HepG2 (cell line): ENCODE measurements around the gene EPC1. TPM values are rescaled to one million over a fixed set of nuclear protein-coding genes. Genes with fewer than 3 reads are reported as not detected.

ENCODE experiments used
- ATAC-seq: fragments of 200-7000 bp; cut with Tn5 transposase; 3 replicates; pipeline ENCODE4 v1.9.1; 2020; ENCODE audit warnings: mild to moderate bottlenecking, moderate library complexity
- BruUV-seq: library from RNA; stranded (reverse); fragments of 400-500 nt; replicated peaks from 2 replicates; lab custom pipeline; 2021; lab: Mats Ljungman, UMichigan
- CTCF ChIA-PET: fragments of 300-600 bp; formaldehyde crosslinking; extraction: SDS; loops from one replicate; lab custom pipeline; 2021; ENCODE audit warnings: low total read pairs, inconsistent platforms, low intra/inter-chr PET ratio; lab: Yijun Ruan, JAX
- POLR2A ChIA-PET: fragments of 350-600 bp; sonication (Branson Sonifier 250); formaldehyde crosslinking; loops from one replicate; lab custom pipeline; 2020; ENCODE audit warnings: antibody characterized with exemption, inconsistent platforms; lab: Yijun Ruan, JAX
- DNase-seq: peaks from one replicate; pipeline ENCODE4 v3.0.0-alpha.2; 2015; ENCODE audit warnings: low spot score
- FAIRE-seq: peaks from 3 replicates; lab custom pipeline; 2011; peaks lifted over from hg19 to GRCh38; lab: Jason Lieb, UNC
- H2AFZ ChIP-seq: one replicate; pipeline ENCODE4 v1.6.1; 2011; ENCODE audit warnings: low read length, inconsistent platforms
- H3K27ac ChIP-seq: fragments of 300-600 bp; 3 replicates; pipeline ENCODE4 v1.8.0; 2011; ENCODE audit warnings: mixed run types, mild to moderate bottlenecking, mixed read lengths, low read length, inconsistent platforms; ENCODE audit not compliant: insufficient read depth; ENCODE audit errors: extremely low read length
- H3K27me3 ChIP-seq, 2 experiments: fragments of 200-600 bp in 1 of 2; 2 replicates in 1 of 2; 3 replicates in 1 of 2; pipeline versions ENCODE4 v1.6.0 to v1.8.0; 2011; ENCODE audit warnings: low read length in 2 of 2, mild to moderate bottlenecking in 2 of 2, moderate library complexity in 2 of 2, inconsistent platforms in 1 of 2; ENCODE audit not compliant: insufficient read depth in 2 of 2, control insufficient read depth in 1 of 2
- H3K36me3 ChIP-seq, 2 experiments: fragments of 200-600 bp in 1 of 2; replicated peaks in 1 of 2; 2 replicates in 1 of 2; 3 replicates in 1 of 2; pipeline versions ENCODE4 v1.5.1 to v1.8.0; 2011; ENCODE audit warnings: low read length in 2 of 2, inconsistent platforms in 1 of 2; ENCODE audit not compliant: insufficient read depth in 2 of 2, control insufficient read depth in 1 of 2
- H3K4me1 ChIP-seq: 2 replicates; pipeline ENCODE4 v1.5.1; 2012; ENCODE audit warnings: low read length, inconsistent platforms; ENCODE audit not compliant: insufficient read depth
- H3K4me2 ChIP-seq: 2 replicates; pipeline ENCODE4 v1.6.0; 2011; ENCODE audit warnings: low read depth, low read length, inconsistent platforms
- H3K4me3 ChIP-seq, 3 experiments: fragments of 200-600 bp in 1 of 3; sonication (generic), shearing (Covaris generic) in 1 of 3; replicated peaks in 1 of 3; 2 replicates each; pipeline ENCODE4 v1.5.1; 2011 to 2016; ENCODE audit warnings: low read length in 3 of 3, inconsistent platforms in 2 of 3, low read depth in 2 of 3, mild to moderate bottlenecking in 2 of 3, control low read depth in 1 of 3, mixed read lengths in 1 of 3; ENCODE audit not compliant: insufficient read depth in 1 of 3
- H3K79me2 ChIP-seq: one replicate; pipeline ENCODE4 v1.6.1; 2011; ENCODE audit warnings: low read length, inconsistent platforms; ENCODE audit not compliant: insufficient read depth
- H3K9ac ChIP-seq: 2 replicates; pipeline ENCODE4 v1.6.0; 2011; ENCODE audit warnings: mild to moderate bottlenecking, low read depth, low read length, inconsistent platforms; ENCODE audit not compliant: insufficient read depth
- H3K9me3 ChIP-seq: 2 replicates; pipeline ENCODE4 v1.5.1; 2012; ENCODE audit warnings: mild to moderate bottlenecking, low read length
- H4K20me1 ChIP-seq: 2 replicates; pipeline ENCODE4 v1.6.0; 2011; ENCODE audit warnings: inconsistent platforms, mild to moderate bottlenecking, low read length, moderate library complexity; ENCODE audit not compliant: insufficient read depth
- AHR ChIP-seq: IDR thresholded peaks from 2 replicates; pipeline ENCODE4 v1.6.1; 2018; ENCODE audit warnings: missing genetic modification reagents, missing compliant biosample characterization
- DNMT1 ChIP-seq: sonication (generic); formaldehyde crosslinking; IDR thresholded peaks from 2 replicates; pipeline ENCODE4 v1.5.1; 2020; ENCODE audit warnings: mild to moderate bottlenecking, missing genetic modification reagents
- GATAD1 ChIP-seq: IDR thresholded peaks from 2 replicates; pipeline ENCODE4 v1.6.1; 2016; ENCODE audit warnings: missing genetic modification reagents, missing compliant biosample characterization
- HNF4A ChIP-seq: sonication (generic); formaldehyde crosslinking; IDR thresholded peaks from 2 replicates; pipeline ENCODE4 v1.4.0; 2020; ENCODE audit warnings: missing genetic modification reagents
- JUN ChIP-seq: sonication (generic); formaldehyde crosslinking; IDR thresholded peaks from 2 replicates; pipeline ENCODE4 v1.4.0; 2020; ENCODE audit warnings: mild to moderate bottlenecking, missing genetic modification reagents
- MAFK ChIP-seq, 2 experiments: IDR thresholded peaks in 1 of 2; conservative IDR thresholded peaks in 1 of 2; 2 replicates each; pipeline ENCODE4 v1.6.1; 2011; ENCODE audit warnings: improper control_type of control experiment in 2 of 2, low read length in 2 of 2
- MIXL1 ChIP-seq: IDR thresholded peaks from 2 replicates; pipeline ENCODE4 v1.6.1; 2016
- PBX3 ChIP-seq: sonication (generic); formaldehyde crosslinking; IDR thresholded peaks from 2 replicates; pipeline ENCODE4 v1.8.1; 2023; ENCODE audit warnings: missing genetic modification reagents, inconsistent platforms, borderline replicate concordance
- POLR2AphosphoS2 ChIP-seq: IDR thresholded peaks from 2 replicates; pipeline ENCODE4 v1.6.1; 2011; ENCODE audit warnings: low read depth, low read length, improper control_type of control experiment
- RNF2 ChIP-seq: fragments of 450-650 bp; conservative IDR thresholded peaks from 2 replicates; pipeline ENCODE4 v1.6.1; 2016; ENCODE audit warnings: low read depth
- TEAD3 ChIP-seq: optimal IDR thresholded peaks from 2 replicates; pipeline ENCODE3; 2016; ENCODE audit warnings: borderline replicate concordance
- ZBTB46 ChIP-seq: sonication (generic); formaldehyde crosslinking; IDR thresholded peaks from 2 replicates; pipeline ENCODE4 v1.4.0; 2020; ENCODE audit warnings: mild to moderate bottlenecking, missing genetic modification reagents, borderline replicate concordance
- ZEB1 ChIP-seq: IDR thresholded peaks from 2 replicates; pipeline ENCODE4 v1.6.1; 2012; ENCODE audit warnings: mild to moderate bottlenecking, low read depth, inconsistent platforms; ENCODE audit not compliant: insufficient replicate concordance
- ZNF234 ChIP-seq: sonication (generic); formaldehyde crosslinking; conservative IDR thresholded peaks from 2 replicates; pipeline ENCODE4 v1.5.1; 2020; ENCODE audit warnings: mild to moderate bottlenecking, missing genetic modification reagents
- ZNF44 ChIP-seq: sonication (generic); formaldehyde crosslinking; IDR thresholded peaks from 2 replicates; pipeline ENCODE4 v1.5.1; 2020; ENCODE audit warnings: mild to moderate bottlenecking, missing genetic modification reagents
- ZNF546 ChIP-seq: sonication (generic); formaldehyde crosslinking; conservative IDR thresholded peaks from 2 replicates; pipeline ENCODE4 v1.8.1; 2023; ENCODE audit warnings: mild to moderate bottlenecking, missing genetic modification reagents
- ZNF746 ChIP-seq: sonication (generic); formaldehyde crosslinking; IDR thresholded peaks from 2 replicates; pipeline ENCODE4 v1.8.0; 2022; ENCODE audit warnings: mild to moderate bottlenecking, missing genetic modification reagents
- ZNF747 ChIP-seq: sonication (generic); formaldehyde crosslinking; IDR thresholded peaks from 2 replicates; pipeline ENCODE4 v1.8.1; 2023; ENCODE audit warnings: missing genetic modification reagents, mild to moderate bottlenecking, borderline replicate concordance
- WGBS: methylation state at CpG from one replicate; pipeline ENCODE4 v1.1.6; 2017; ENCODE audit warnings: low lambda C conversion rate; 5-methylcytosine and 5-hydroxymethylcytosine counted together
- in situ Hi-C: cut with HindIII; loops from 2 replicates; pipeline ENCODE4 v1.10.0; 2017; ENCODE audit warnings: low pct_unique_long_range_greater_than_20kb; ENCODE audit not compliant: extremely low pct_ligation_motif_present
- intact Hi-C: fragments of 100-400 bp; cut with micrococcal nuclease; formaldehyde crosslinking; loops from one replicate; pipeline ENCODE4 v1.10.0; 2022; ENCODE audit not compliant: unreplicated experiment
- polyA plus RNA-seq, 8 experiments: library from polyadenylated mRNA; depleted of rRNA in 3 of 8; stranded (reverse) in 7 of 8; unstranded in 1 of 8; fragments of >200 nt; fragmentation: Illumina TruSeq in 4 of 8; extraction: Trizol in 4 of 8; gene quantifications; 2 replicates each; pipeline versions ENCODE4 v1.2.1 to v1.2.3, GENCODE V29; 2011 to 2016; ENCODE audit warnings: low read depth in 4 of 8, missing spikeins in 1 of 8, mixed read lengths in 1 of 8; ENCODE audit not compliant: insufficient read depth in 1 of 8
- total RNA-seq, 5 experiments: library from RNA; depleted of rRNA; stranded (reverse); fragments of >200 nt; fragmentation: Illumina TruSeq; extraction: Trizol; gene quantifications; 2 replicates each; pipeline ENCODE4 v1.2.3, GENCODE V29; 2016; ENCODE audit warnings: low read depth in 1 of 5

Gene EPC1
- total and polyA plus RNA-seq, 2 of the 13 experiments (the other 11 are each of a cell fraction or from before 2014, with no cell fraction given) = 28.7 to 44.2 TPM

GRCh38 chr10:32239769-32240168 lies 107.2 kb downstream of the EPC1 start:
- Histone ChIP-seq H2AFZ (no peak overlapping the region), H3K4me2 (no peak overlapping the region), H3K27me3 (0 out of 5 replicates have a peak, but pooled peaks cover 0 to 4% of the 10 kb centered on the region in 2 experiments), H3K79me2 (no peaks in the 10 kb centered on the region), H3K4me3 (no peak overlapping the region), H3K4me1 (no peaks in the 10 kb centered on the region), H4K20me1 (no peaks in the 10 kb centered on the region), H3K36me3 (no peaks in the 10 kb centered on the region), H3K9me3 (no peaks in the 10 kb centered on the region), H3K9ac (no peak overlapping the region), H3K27ac (no peak overlapping the region)
- in situ Hi-C loops (no loop called here), intact Hi-C loops (no loop called here)
- no peak for ATAC-seq
- no peak for TF ChIP-seq AHR (CRISPR knock-in tag)
- no peak for TF ChIP-seq ZNF44 (CRISPR knock-in tag)
- no peak for TF ChIP-seq ZNF234 (CRISPR knock-in tag)
- TF ChIP-seq POLR2AphosphoS2 = no peak
- CTCF ChIA-PET = no interaction called here
- POLR2A ChIA-PET = no interaction called here
- DNase-seq = no peak
- no TSS peak for BruUV-seq
- no peak for FAIRE-seq

GRCh38 chr10:32237644-32238345 lies 109.2 kb downstream of the EPC1 start:
- Histone ChIP-seq H3K27me3 (0 out of 5 replicates have a peak, but pooled peaks cover 0 to 3% of the 10 kb centered on the region in 2 experiments), H3K9me3 (no peaks in the 10 kb centered on the region), H3K4me3 (no peak overlapping the region), H4K20me1 (no peaks in the 10 kb centered on the region), H3K36me3 (no peaks in the 10 kb centered on the region), H3K9ac (no peak overlapping the region), H2AFZ (no peak overlapping the region), H3K4me2 (no peak overlapping the region), H3K4me1 (no peaks in the 10 kb centered on the region), H3K27ac (no peak overlapping the region), H3K79me2 (no peaks in the 10 kb centered on the region)
- in situ Hi-C loops = no loop called here
- WGBS = 27% methylated on average over 3 of the region's 3 CpGs
- intact Hi-C loops = no loop called here
- ATAC-seq = no peak
- no TSS peak for BruUV-seq
- ChIA-PET CTCF (no interaction called here), POLR2A (no interaction called here)
- no peak for FAIRE-seq
- no peak for DNase-seq
- TF ChIP-seq ZNF747 (no peak), JUN (CRISPR knock-in tag) (no peak), MIXL1 (CRISPR knock-in tag) (no peak), ZBTB46 (CRISPR knock-in tag) (no peak), ZNF546 (CRISPR knock-in tag) (no peak), RNF2 (no peak), ZEB1 (no peak), MAFK (conservative IDR thresholded peaks at IDR 0.05 in 1 of 2, IDR thresholded peaks at IDR 0.05 in 1 of 2; ENCODE audit: low read length in 2 of 2) (no peak), GATAD1 (CRISPR knock-in tag) (no peak), ZNF746 (CRISPR knock-in tag) (no peak), DNMT1 (CRISPR knock-in tag) (no peak), TEAD3 (CRISPR knock-in tag) (no peak), HNF4A (CRISPR knock-in tag) (no peak), PBX3 (CRISPR knock-in tag) (no peak)
